Progenitor cell of endocrine pancreas (in vitro differentiated cells): Measurements from ENCODE around the gene MYBPC1. TPM values are rescaled to one million over a fixed set of nuclear protein-coding genes. Genes with fewer than 3 reads are reported as not detected.

ENCODE experiments used
- DNase-seq: peaks from one replicate; pipeline ENCODE4 v3.0.0; 2021; ENCODE audit warnings: low spot score; ENCODE audit not compliant: unreplicated experiment
- H3K27ac Mint-ChIP-seq: 2 replicates; pipeline ENCODE4 v1.8.0; 2021; ENCODE audit warnings: mild to moderate bottlenecking, moderate library complexity, mixed read lengths
- H3K27me3 Mint-ChIP-seq: 2 replicates; pipeline ENCODE4 v1.8.0; 2021; ENCODE audit warnings: mixed read lengths
- H3K36me3 Mint-ChIP-seq: 2 replicates; pipeline ENCODE4 v1.8.0; 2022; ENCODE audit warnings: mixed read lengths; ENCODE audit not compliant: insufficient read depth
- H3K4me1 Mint-ChIP-seq: 2 replicates; pipeline ENCODE4 v1.8.0; 2021; ENCODE audit warnings: low read depth, mixed read lengths
- H3K4me3 Mint-ChIP-seq: 2 replicates; pipeline ENCODE4 v1.8.0; 2021; ENCODE audit warnings: low read depth, mild to moderate bottlenecking, moderate library complexity, mixed read lengths
- H3K9me3 Mint-ChIP-seq: 2 replicates; pipeline ENCODE4 v1.8.0; 2021; ENCODE audit warnings: low read depth, mixed read lengths
- total RNA-seq: library from RNA; stranded (reverse); gene quantifications from 2 replicates; pipeline ENCODE4 v1.2.1, GENCODE V29; 2021
- TF ChIP-seq, protein P1 (sequence below): fragments of 200-600 bp; sonication (generic); IDR thresholded peaks from one replicate; pipeline ENCODE4 v1.5.0; 2021; ENCODE audit warnings: antibody characterized with exemption, mild to moderate bottlenecking; ENCODE audit not compliant: unreplicated experiment

The MYBPC1 gene
- total RNA-seq, 1 donor from 2014 or later, result not detected

DNA sequence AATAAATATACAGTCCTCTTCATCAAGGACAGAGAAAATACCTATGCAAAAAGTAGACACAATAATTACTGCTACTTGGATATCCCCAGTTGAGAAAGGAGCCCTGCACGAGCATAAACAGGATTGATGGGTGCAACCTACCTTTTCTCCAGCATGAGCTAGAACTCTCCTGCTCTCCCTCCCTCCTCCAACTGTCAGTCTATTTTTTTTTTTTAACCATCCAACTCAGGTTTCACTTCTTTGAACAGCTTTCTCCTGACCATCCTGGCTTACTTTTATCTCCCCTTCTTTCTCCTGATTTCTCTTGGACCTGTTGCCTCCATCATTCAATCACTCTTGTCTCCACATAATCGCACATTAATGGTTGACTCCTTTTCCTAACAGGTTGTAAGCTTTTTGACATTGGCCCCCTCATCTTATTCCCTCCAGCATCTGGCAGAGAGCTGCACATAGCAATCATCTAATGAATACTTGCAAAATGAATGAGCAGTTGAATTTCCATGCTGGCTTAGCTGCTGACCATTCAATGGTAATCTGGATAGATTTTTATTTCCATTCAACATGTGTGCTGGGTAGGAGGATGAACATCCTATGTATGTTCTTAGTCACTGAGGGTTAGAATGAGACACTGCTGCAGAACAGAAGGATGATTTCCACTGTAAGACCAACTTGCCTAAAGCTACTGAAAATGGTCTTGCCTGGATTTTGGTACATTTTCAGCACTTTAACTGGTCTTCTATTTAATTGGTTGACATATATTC lies 24.4 kb downstream of the MYBPC1 start:
- Mint-ChIP-seq H3K27me3 (peaks cover 2% of the 10 kb centered on the region), H3K4me1 (peaks cover 6% of the 10 kb centered on the region), H3K4me3 (no peak overlapping the region), H3K9me3 (no peaks in the 10 kb centered on the region), H3K36me3 (no peaks in the 10 kb centered on the region), H3K27ac (no peak overlapping the region)
- DNase-seq, result no peak
- TF ChIP-seq, protein P1, sequence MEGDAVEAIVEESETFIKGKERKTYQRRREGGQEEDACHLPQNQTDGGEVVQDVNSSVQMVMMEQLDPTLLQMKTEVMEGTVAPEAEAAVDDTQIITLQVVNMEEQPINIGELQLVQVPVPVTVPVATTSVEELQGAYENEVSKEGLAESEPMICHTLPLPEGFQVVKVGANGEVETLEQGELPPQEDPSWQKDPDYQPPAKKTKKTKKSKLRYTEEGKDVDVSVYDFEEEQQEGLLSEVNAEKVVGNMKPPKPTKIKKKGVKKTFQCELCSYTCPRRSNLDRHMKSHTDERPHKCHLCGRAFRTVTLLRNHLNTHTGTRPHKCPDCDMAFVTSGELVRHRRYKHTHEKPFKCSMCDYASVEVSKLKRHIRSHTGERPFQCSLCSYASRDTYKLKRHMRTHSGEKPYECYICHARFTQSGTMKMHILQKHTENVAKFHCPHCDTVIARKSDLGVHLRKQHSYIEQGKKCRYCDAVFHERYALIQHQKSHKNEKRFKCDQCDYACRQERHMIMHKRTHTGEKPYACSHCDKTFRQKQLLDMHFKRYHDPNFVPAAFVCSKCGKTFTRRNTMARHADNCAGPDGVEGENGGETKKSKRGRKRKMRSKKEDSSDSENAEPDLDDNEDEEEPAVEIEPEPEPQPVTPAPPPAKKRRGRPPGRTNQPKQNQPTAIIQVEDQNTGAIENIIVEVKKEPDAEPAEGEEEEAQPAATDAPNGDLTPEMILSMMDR, result no peak

DNA sequence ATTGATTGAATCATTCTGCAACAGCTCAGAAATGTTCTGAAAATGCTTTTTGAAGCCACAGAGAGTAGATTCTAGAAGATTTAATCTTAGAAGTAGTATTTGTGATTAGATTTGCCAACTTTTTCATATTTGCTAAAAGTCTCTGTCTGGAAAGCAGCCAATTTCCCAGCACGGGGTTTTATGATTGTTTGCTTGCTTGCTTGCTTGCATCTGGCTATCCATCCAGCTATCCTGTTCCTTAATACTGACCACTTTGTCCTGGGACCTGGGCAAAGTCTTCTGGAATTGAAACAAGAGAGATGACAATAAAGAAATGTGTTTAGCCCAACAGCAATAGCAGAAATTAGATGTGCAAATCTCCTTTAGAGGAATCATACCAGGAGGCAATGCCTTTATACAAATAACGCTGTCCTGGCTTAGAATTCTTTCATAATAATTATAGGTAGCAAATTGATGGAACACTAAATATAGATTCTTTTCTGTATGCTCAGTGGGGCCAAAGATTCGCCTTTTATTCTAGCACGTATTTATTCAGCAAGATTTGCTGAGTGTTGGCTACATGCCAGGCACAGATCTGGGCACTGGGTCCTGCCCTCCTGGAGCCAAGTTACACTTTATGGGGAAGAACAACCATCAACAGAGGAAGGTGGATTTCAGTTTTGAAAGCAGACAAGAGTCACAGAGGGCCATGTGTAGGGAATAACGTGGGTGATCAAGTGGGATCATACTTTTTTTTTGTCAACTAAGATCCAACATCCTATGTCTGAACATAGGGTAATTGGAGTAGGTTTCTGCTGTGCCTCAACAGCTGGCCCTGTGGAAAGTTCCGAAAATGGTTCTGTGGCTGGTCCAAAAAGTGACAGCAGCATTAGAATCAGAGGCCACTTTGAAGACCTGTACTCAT lies 25.3 kb downstream of the MYBPC1 start:
- peaks cover 6% of the 10 kb centered on the region for H3K4me1 Mint-ChIP-seq
- no peak overlapping the region for H3K4me3 Mint-ChIP-seq
- H3K9me3 Mint-ChIP-seq, result no peaks in the 10 kb centered on the region
- no peaks in the 10 kb centered on the region for H3K36me3 Mint-ChIP-seq
- H3K27me3 Mint-ChIP-seq, result peaks cover 2% of the 10 kb centered on the region
- no peak for DNase-seq
- no peak overlapping the region for H3K27ac Mint-ChIP-seq
- TF ChIP-seq, protein P1, result no peak

DNA sequence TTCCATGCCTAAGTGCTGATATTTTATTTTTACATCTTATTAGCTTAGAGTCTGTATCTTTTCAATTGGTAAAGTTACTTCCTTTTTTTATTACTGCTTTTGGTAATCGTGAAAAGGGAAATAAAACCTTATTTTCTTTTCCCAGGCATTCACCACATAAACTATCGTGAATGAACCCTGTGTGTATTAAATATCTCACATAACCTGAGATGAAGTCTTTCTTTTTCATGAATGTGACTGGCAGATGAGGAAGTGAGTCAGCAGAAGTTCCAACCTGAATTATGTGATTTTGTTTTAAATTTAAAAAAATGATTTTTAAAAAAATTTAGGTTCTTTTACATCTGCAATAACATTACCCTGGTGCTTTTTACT lies 26.0 kb downstream of the MYBPC1 start:
- no peaks in the 10 kb centered on the region for H3K9me3 Mint-ChIP-seq
- no peaks in the 10 kb centered on the region for H3K36me3 Mint-ChIP-seq
- peaks cover 4% of the 10 kb centered on the region for H3K4me1 Mint-ChIP-seq
- H3K27ac Mint-ChIP-seq, result no peak overlapping the region
- no peak for DNase-seq
- H3K4me3 Mint-ChIP-seq, result no peak overlapping the region
- TF ChIP-seq, protein P1, result no peak
- peaks cover 2% of the 10 kb centered on the region for H3K27me3 Mint-ChIP-seq

DNA sequence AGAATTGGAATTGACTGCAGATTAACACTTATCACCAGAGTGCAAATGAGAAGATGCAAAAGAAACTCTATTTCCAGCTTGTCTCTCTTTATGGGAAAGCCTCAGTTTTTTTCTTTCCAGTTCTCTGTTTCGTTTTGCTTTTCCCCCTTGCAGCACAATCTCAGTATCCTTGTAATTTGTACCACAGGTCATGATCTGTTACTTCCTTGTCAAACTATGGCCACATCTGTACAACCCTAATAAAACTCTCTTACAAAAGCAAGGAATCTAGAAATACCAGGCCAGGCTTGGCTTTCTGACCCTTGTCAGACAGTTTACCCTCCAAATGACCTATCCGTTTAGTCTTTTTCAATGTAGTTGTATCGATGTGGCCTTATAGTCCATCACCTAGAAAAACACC lies 33.9 kb downstream of the MYBPC1 start:
- TF ChIP-seq, protein P1, result no peak
- DNase-seq, result no peak
- no peak overlapping the region for H3K27ac Mint-ChIP-seq
- H3K9me3 Mint-ChIP-seq, result no peaks in the 10 kb centered on the region
- H3K4me1 Mint-ChIP-seq, result no peaks in the 10 kb centered on the region
- no peak overlapping the region for H3K4me3 Mint-ChIP-seq
- H3K27me3 Mint-ChIP-seq, result peaks cover 2% of the 10 kb centered on the region
- no peaks in the 10 kb centered on the region for H3K36me3 Mint-ChIP-seq

DNA sequence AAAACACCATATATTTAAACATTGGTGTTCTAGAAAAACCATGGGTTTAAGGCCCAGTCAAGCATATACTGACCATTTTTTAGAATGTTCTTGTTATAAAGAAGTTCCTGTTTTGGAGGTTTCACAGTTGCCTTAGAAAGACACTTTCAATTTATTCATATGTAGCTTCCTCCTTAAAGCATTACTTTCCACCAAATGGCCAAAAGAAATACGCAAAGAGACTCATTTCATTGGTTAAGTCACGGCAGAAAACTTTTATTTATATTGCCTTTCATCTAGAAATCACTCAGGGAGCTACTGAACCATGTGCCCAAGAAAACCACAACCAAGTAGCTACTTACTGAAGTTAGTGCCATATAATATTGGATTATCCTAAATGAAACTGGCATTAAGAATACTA lies 40.0 kb downstream of the MYBPC1 start:
- TF ChIP-seq, protein P1, result no peak
- peaks cover 9% of the 10 kb centered on the region for H3K27me3 Mint-ChIP-seq
- no peaks in the 10 kb centered on the region for H3K9me3 Mint-ChIP-seq
- no peak overlapping the region for H3K4me3 Mint-ChIP-seq
- H3K4me1 Mint-ChIP-seq, result no peaks in the 10 kb centered on the region
- no peaks in the 10 kb centered on the region for H3K36me3 Mint-ChIP-seq
- no peak for DNase-seq
- H3K27ac Mint-ChIP-seq, result no peak overlapping the region
